Coronary artery (tissue), 2 donors: ENCODE results near the gene BMPR2.
"Not testable (repeated sequence)": the region's sequence is repeated elsewhere in the genome, so short reads cannot be mapped to it uniquely, and the experiment has no call there.

Experiments
- DNase-seq: peaks from one replicate; pipeline ENCODE4 v3.0.0-alpha.2; 2017; ENCODE audit warnings: low spot score
- H3K27ac ChIP-seq, 2 donors: fragments of 200-600 bp; sonication (generic); one replicate each; pipeline ENCODE4 v1.5.1; 2016 to 2019
- H3K4me3 ChIP-seq: fragments of 200-600 bp; sonication (generic); 2 replicates; pipeline ENCODE4 v1.5.1; 2016; ENCODE audit warnings: mild to moderate bottlenecking, moderate library complexity
- CTCF ChIP-seq: fragments of 200-600 bp; sonication (generic); IDR thresholded peaks from one replicate; pipeline ENCODE4 v1.5.1; 2019; ENCODE audit warnings: antibody characterized with exemption

Gene BMPR2

GRCh38 chr2:202375033-202375608 lies 1.0 kb upstream of the BMPR2 start:
- TF ChIP-seq CTCF: no peak
- Histone ChIP-seq H3K4me3 (peak overlapping the region; percentile 88), H3K27ac (peak overlapping the region; percentile 94 to 99)
- DNase-seq: peak; percentile 86

GRCh38 chr2:202376460-202377206 lies 506 bp downstream of the BMPR2 start:
- DNase-seq: peak; percentile 82
- TF ChIP-seq CTCF: no peak
- peak overlapping the region; percentile 88 for H3K4me3 ChIP-seq

GRCh38 chr2:202377207-202377761 lies 1.2 kb downstream of the BMPR2 start:
- no peak for TF ChIP-seq CTCF
- H3K4me3 ChIP-seq: peak overlapping the region; percentile 88
- H3K27ac ChIP-seq: peak overlapping the region; percentile 94 to 99
- peak; percentile 80 for DNase-seq

More at GRCh38 chr2:202376460-202377206, 506 bp downstream of the BMPR2 start:
- H3K27ac ChIP-seq: peak overlapping the region; percentile 94 to 99

- no peak for TF ChIP-seq CTCF
- H3K27ac ChIP-seq: peak overlapping the region; percentile 74 to 99
- no peak for DNase-seq
- H3K4me3 ChIP-seq: peak overlapping the region; percentile 88
Observed at GRCh38 chr2:202378001-202378400, 1.9 kb downstream of the BMPR2 start.

- DNase-seq: no peak
- H3K4me3 ChIP-seq: peak overlapping the region; percentile 88
- H3K27ac ChIP-seq: peak overlapping the region; percentile 67 to 99
- TF ChIP-seq CTCF: no peak
Observed at GRCh38 chr2:202378662-202379358, 2.7 kb downstream of the BMPR2 start.

GRCh38 chr2:202382684-202383083 lies 6.6 kb downstream of the BMPR2 start:
- no peak for DNase-seq
- no peak for TF ChIP-seq CTCF
- Histone ChIP-seq H3K4me3 (no peak overlapping the region), H3K27ac (no peak overlapping the region)

- not testable (repeated sequence) for H3K4me3 ChIP-seq, DNase-seq
Observed at GRCh38 chr2:202386495-202386894, 10.4 kb downstream of the BMPR2 start.

More at GRCh38 chr2:202386495-202386894, 10.4 kb downstream of the BMPR2 start:
- not testable (repeated sequence) for H3K27ac ChIP-seq
